A673 (cell line): ENCODE results near the gene ACVRL1. TPM values are rescaled to one million over a fixed set of nuclear protein-coding genes. Genes with fewer than 3 reads are reported as not detected.

ENCODE experiments used
- BruUV-seq: library from RNA; stranded (reverse); fragments of 400-500 nt; replicated peaks from 2 replicates; lab custom pipeline; 2021; lab: Mats Ljungman, UMichigan
- CTCF ChIA-PET: fragments of 300-600 bp; sonication (Branson Sonifier 250); formaldehyde crosslinking; loops from one replicate; lab custom pipeline; 2022; ENCODE audit warnings: antibody characterized with exemption; lab: Charles Lee
- POLR2A ChIA-PET: fragments of 300-600 bp; sonication (Branson Sonifier 250); formaldehyde crosslinking; loops from one replicate; lab custom pipeline; 2022; ENCODE audit warnings: antibody characterized with exemption; ENCODE audit not compliant: low non-redundant PET; lab: Charles Lee
- DNase-seq: peaks from one replicate; pipeline ENCODE4 v3.0.0-alpha.2; 2015; ENCODE audit warnings: low spot score
- H3K27ac ChIP-seq: fragments of 200-600 bp; sonication (generic); 2 replicates; pipeline ENCODE4 v1.5.1; 2016; ENCODE audit warnings: mixed run types, low read depth, mild to moderate bottlenecking, mixed read lengths, antibody characterized with exemption, low read length; ENCODE audit not compliant: poor library complexity, severe bottlenecking
- H3K27me3 ChIP-seq: fragments of 200-600 bp; sonication (generic); replicated peaks from 2 replicates; pipeline ENCODE4 v1.6.1; 2017; ENCODE audit warnings: mixed run types, low read depth, mild to moderate bottlenecking, mixed read lengths, antibody characterized with exemption, low read length; ENCODE audit not compliant: insufficient read depth, poor library complexity
- H3K36me3 ChIP-seq: fragments of 200-600 bp; sonication (generic); 2 replicates; pipeline ENCODE4 v1.6.1; 2016; ENCODE audit warnings: mixed run types, mild to moderate bottlenecking, mixed read lengths, antibody characterized with exemption, low read length; ENCODE audit not compliant: insufficient read depth, poor library complexity, severe bottlenecking
- H3K4me1 ChIP-seq: fragments of 200-600 bp; sonication (generic); 2 replicates; pipeline ENCODE4 v1.6.1; 2017; ENCODE audit warnings: mixed run types, mild to moderate bottlenecking, mixed read lengths, antibody characterized with exemption, low read length; ENCODE audit not compliant: insufficient read depth, poor library complexity, severe bottlenecking
- H3K4me3 ChIP-seq: fragments of 200-600 bp; sonication (generic); 2 replicates; pipeline ENCODE4 v1.5.1; 2016; ENCODE audit warnings: low read depth, mixed run types, mild to moderate bottlenecking, mixed read lengths, low read length; ENCODE audit not compliant: poor library complexity, severe bottlenecking
- H3K9me3 ChIP-seq: fragments of 200-600 bp; sonication (generic); 2 replicates; pipeline ENCODE4 v1.6.1; 2016; ENCODE audit warnings: mixed run types, low read depth, mild to moderate bottlenecking, mixed read lengths, antibody characterized with exemption, low read length; ENCODE audit not compliant: poor library complexity, severe bottlenecking
- CTCF ChIP-seq: fragments of 300-800, 200-600 bp; sonication (generic); conservative IDR thresholded peaks from 2 replicates; pipeline ENCODE4 v1.5.1; 2017; ENCODE audit warnings: low read depth, mild to moderate bottlenecking, antibody characterized with exemption, low read length, moderate library complexity, mixed read lengths
- EZH2 ChIP-seq: fragments of 200-600 bp; sonication (generic); IDR thresholded peaks from 2 replicates; pipeline ENCODE4 v1.6.1; 2017; ENCODE audit warnings: borderline replicate concordance, low read depth, mild to moderate bottlenecking, mixed read lengths, antibody characterized with exemption, low read length; ENCODE audit not compliant: poor library complexity, severe bottlenecking
- intact Hi-C: fragments of 100-400 bp; cut with micrococcal nuclease; formaldehyde crosslinking; loops from one replicate; pipeline ENCODE4 v1.10.0; 2022; ENCODE audit not compliant: unreplicated experiment
- total RNA-seq: library from RNA; stranded (reverse); gene quantifications from 2 replicates; pipeline ENCODE4 v1.2.3, GENCODE V29; 2021

The ACVRL1 gene
- total RNA-seq, 1 experiment from 2014 or later: 0.17 TPM

- POLR2A ChIA-PET: no interaction called here
- Histone ChIP-seq H3K36me3 (no peaks in the 10 kb centered on the region), H3K4me1 (peaks cover 28% of the 10 kb centered on the region), H3K27me3 (no peaks in the 10 kb centered on the region), H3K4me3 (peak overlapping the region; percentile 96), H3K27ac (peak overlapping the region; percentile 92), H3K9me3 (no peaks in the 10 kb centered on the region)
- CTCF ChIA-PET: interaction anchor here (0.9 kb wide), 1 partner anchor 14 kb away, joined by 3 read pairs; no protein-coding TSS in a partner anchor
- DNase-seq: no peak
- TF ChIP-seq EZH2 (no peak), CTCF (no peak)
- intact Hi-C loops: no loop called here
- BruUV-seq: no TSS peak
Observed at GRCh38 chr12:51951843-51952722, 44.8 kb downstream of the ACVRL1 start.

GRCh38 chr12:51953089-51953488 lies 45.8 kb downstream of the ACVRL1 start:
- BruUV-seq: no TSS peak
- TF ChIP-seq CTCF: no peak
- TF ChIP-seq EZH2: no peak
- POLR2A ChIA-PET: no interaction called here

GRCh38 chr12:51953864-51954263 lies 46.6 kb downstream of the ACVRL1 start:
- no peaks in the 10 kb centered on the region for H3K9me3 ChIP-seq
- POLR2A ChIA-PET: no interaction called here
- no peaks in the 10 kb centered on the region for H3K36me3 ChIP-seq
- intact Hi-C loops: no loop called here
- no peak for DNase-seq
- BruUV-seq: TSS peak; percentile 43
- H3K27ac ChIP-seq: no peak overlapping the region
- TF ChIP-seq CTCF: no peak
- no peak for TF ChIP-seq EZH2
- CTCF ChIA-PET: no interaction called here
- H3K4me3 ChIP-seq: peak overlapping the region; percentile 96
- H3K4me1 ChIP-seq: peaks cover 28% of the 10 kb centered on the region
- no peaks in the 10 kb centered on the region for H3K27me3 ChIP-seq

More at GRCh38 chr12:51953089-51953488, 45.8 kb downstream of the ACVRL1 start:
- CTCF ChIA-PET: no interaction called here
- Histone ChIP-seq H3K27me3 (no peaks in the 10 kb centered on the region), H3K27ac (peak overlapping the region; percentile 27), H3K9me3 (no peaks in the 10 kb centered on the region), H3K4me3 (peak overlapping the region; percentile 96), H3K36me3 (no peaks in the 10 kb centered on the region), H3K4me1 (peaks cover 28% of the 10 kb centered on the region)
- intact Hi-C loops: no loop called here
- no peak for DNase-seq
